Measurements from ENCODE around the gene FBXW7.

FBXW7 gene

GRCh38 chr4:152364383-152364782 lies 171.5 kb downstream of the FBXW7 start:
- DNase-seq = no peak

GRCh38 chr4:152363904-152364303 lies 172.0 kb downstream of the FBXW7 start:
- DNase-seq = no peak

- no peak for DNase-seq
Measured at GRCh38 chr4:152363086-152363485, 172.8 kb downstream of the FBXW7 start.

GRCh38 chr4:152360045-152360410 lies 175.9 kb downstream of the FBXW7 start:
- DNase-seq = no peak

GRCh38 chr4:152359208-152360044 lies 176.5 kb downstream of the FBXW7 start:
- no peak for DNase-seq

GRCh38 chr4:152357206-152357605 lies 178.7 kb downstream of the FBXW7 start:
- no peak for DNase-seq

GRCh38 chr4:152356428-152357034 lies 179.4 kb downstream of the FBXW7 start:
- DNase-seq = no peak

GRCh38 chr4:152352622-152353116 lies 183.2 kb downstream of the FBXW7 start:
- no peak for DNase-seq

GRCh38 chr4:152352215-152352614 lies 183.7 kb downstream of the FBXW7 start:
- DNase-seq = no peak

- no peak for DNase-seq
Measured at GRCh38 chr4:152351080-152351479, 184.8 kb downstream of the FBXW7 start.

GRCh38 chr4:152348670-152349069 lies 187.2 kb downstream of the FBXW7 start:
- DNase-seq = no peak

GRCh38 chr4:152346979-152347378 lies 188.9 kb downstream of the FBXW7 start:
- DNase-seq = no peak

- DNase-seq = no peak
Measured at GRCh38 chr4:152346526-152346925, 189.4 kb downstream of the FBXW7 start.

GRCh38 chr4:152344001-152344400 lies 191.9 kb downstream of the FBXW7 start:
- no peak for DNase-seq

- no peak for DNase-seq
Measured at GRCh38 chr4:152342293-152342692, 193.6 kb downstream of the FBXW7 start.

GRCh38 chr4:152340818-152341217 lies 195.1 kb downstream of the FBXW7 start:
- DNase-seq = no peak

- no peak for DNase-seq
Measured at GRCh38 chr4:152339576-152339975, 196.3 kb downstream of the FBXW7 start.

GRCh38 chr4:152334931-152335330 lies 201.0 kb downstream of the FBXW7 start:
- DNase-seq = no peak

- no peak for DNase-seq
Measured at GRCh38 chr4:152331042-152331441, 204.8 kb downstream of the FBXW7 start.

GRCh38 chr4:152328582-152328981 lies 207.3 kb downstream of the FBXW7 start:
- no peak for DNase-seq

GRCh38 chr4:152327606-152328453 lies 208.1 kb downstream of the FBXW7 start:
- peak; percentile 3 for DNase-seq

GRCh38 chr4:152325831-152326230 lies 210.1 kb downstream of the FBXW7 start:
- DNase-seq = no peak

- DNase-seq = no peak
Measured at GRCh38 chr4:152323221-152323620, 212.7 kb downstream of the FBXW7 start.
